BJ (cell line): ENCODE measurements around the gene TBC1D23. TPM values are rescaled to one million over a fixed set of nuclear protein-coding genes. Genes with fewer than 3 reads are reported as not detected.

Experiments used
- CTCF ChIA-PET: fragments of 350-600 bp; formaldehyde crosslinking; extraction: SDS; loops from one replicate; lab custom pipeline; 2021; ENCODE audit warnings: antibody characterized with exemption, inconsistent platforms; lab: Yijun Ruan, JAX
- POLR2A ChIA-PET: fragments of 300-600 bp; sonication (Branson Sonifier 250); formaldehyde crosslinking; extraction: SDS; loops from one replicate; lab custom pipeline; 2021; ENCODE audit warnings: antibody characterized with exemption; lab: Charles Lee
- DNase-seq: peaks from one replicate; pipeline ENCODE4 v3.0.0-alpha.2; 2011; ENCODE audit warnings: low read depth
- H3K27me3 ChIP-seq: 2 replicates; pipeline ENCODE4 v1.6.0; 2011; ENCODE audit warnings: low read length; ENCODE audit not compliant: control insufficient read depth, insufficient read depth
- H3K36me3 ChIP-seq: 2 replicates; pipeline ENCODE4 v1.5.1; 2011; ENCODE audit warnings: low read length; ENCODE audit not compliant: control insufficient read depth, insufficient read depth
- H3K4me3 ChIP-seq: 2 replicates; pipeline ENCODE4 v1.5.1; 2011; ENCODE audit warnings: low read depth, mild to moderate bottlenecking, control low read depth, low read length
- polyA minus RNA-seq: library from RNA; depleted of rRNA, polyadenylated mRNA; stranded (reverse); fragments of >200 nt; gene quantifications from 2 replicates; pipeline ENCODE4 v1.2.3, GENCODE V29; 2011; rRNA and poly(A)+ RNA removed
- polyA plus RNA-seq: library from polyadenylated mRNA; depleted of rRNA; stranded (reverse); fragments of >200 nt; gene quantifications from 2 replicates; pipeline ENCODE4 v1.2.3, GENCODE V29; 2011; rRNA removed
- TF ChIP-seq, protein P1 (sequence below): IDR thresholded peaks from 2 replicates; pipeline ENCODE4 v1.5.1; 2011; ENCODE audit warnings: low read depth, mild to moderate bottlenecking, control low read depth, inconsistent platforms, low read length, moderate library complexity; ENCODE audit not compliant: insufficient read depth

The TBC1D23 gene
- 22.5 and 46.7 TPM in 2 replicates for polyA plus RNA-seq
- polyA minus RNA-seq, result 18.3 and 28.5 TPM in 2 replicates

DNA sequence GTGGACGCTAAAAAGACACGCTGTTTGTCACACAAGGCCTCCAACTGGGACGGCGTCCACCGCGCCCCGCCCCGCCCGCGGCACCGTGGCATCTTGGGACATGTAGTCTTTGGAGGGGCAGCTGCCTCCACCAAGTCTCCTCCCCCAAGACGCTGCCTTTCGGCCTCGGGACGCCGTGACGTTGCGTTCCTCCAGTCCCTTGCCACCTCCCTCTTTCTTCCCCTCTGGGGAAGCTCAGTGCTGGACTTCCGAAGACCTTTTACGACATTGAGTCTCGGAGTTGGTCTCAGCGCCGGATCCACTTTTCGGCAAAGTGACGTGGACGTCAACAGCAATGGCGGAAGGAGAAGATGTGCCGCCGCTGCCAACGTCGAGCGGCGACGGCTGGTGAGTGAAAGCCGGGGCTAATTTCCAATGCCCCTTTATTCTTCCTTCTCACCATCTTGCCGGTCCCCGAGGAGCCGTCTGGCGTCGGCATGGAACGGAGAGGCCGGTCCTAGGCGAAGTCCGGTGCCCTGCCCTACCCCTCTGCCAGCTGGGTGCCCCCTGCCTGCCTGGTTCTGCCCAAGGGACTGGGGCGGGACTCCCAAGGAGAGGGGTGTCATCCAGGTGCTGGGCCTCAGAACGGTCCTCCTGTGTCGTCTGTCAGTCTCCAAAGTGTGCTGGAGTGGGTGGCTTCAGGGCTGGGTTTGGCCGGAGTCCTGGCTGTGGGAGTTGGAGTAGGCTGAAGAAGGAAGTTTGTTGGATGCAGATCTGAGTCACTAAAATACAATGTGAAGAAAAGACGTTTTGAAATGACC, at the start of gene TBC1D23:
Gene TBC1D23 (plus strand): TSS at position 308 of the 800 bp plus-strand sequence. CDS start 27 bp downstream, at position 335.
- CTCF ChIA-PET, result interaction anchor here (0.6 to 1.4 kb wide), 7 partner anchors 13 to 562 kb away, joined by 3 to 4 read pairs (median 3); no protein-coding TSS in a partner anchor
- H3K27me3 ChIP-seq, result no peaks in the 10 kb centered on the region
- H3K36me3 ChIP-seq, result no peaks in the 10 kb centered on the region
- POLR2A ChIA-PET, result interaction anchor here (0.5 to 1.0 kb wide), 5 partner anchors 8 to 428 kb away, joined by 3 to 13 read pairs (median 6); no protein-coding TSS in a partner anchor
- peak; percentile 99 for DNase-seq
- H3K4me3 ChIP-seq, result peak within 1 kb of the TSS; percentile 100
- TF ChIP-seq, protein P1, sequence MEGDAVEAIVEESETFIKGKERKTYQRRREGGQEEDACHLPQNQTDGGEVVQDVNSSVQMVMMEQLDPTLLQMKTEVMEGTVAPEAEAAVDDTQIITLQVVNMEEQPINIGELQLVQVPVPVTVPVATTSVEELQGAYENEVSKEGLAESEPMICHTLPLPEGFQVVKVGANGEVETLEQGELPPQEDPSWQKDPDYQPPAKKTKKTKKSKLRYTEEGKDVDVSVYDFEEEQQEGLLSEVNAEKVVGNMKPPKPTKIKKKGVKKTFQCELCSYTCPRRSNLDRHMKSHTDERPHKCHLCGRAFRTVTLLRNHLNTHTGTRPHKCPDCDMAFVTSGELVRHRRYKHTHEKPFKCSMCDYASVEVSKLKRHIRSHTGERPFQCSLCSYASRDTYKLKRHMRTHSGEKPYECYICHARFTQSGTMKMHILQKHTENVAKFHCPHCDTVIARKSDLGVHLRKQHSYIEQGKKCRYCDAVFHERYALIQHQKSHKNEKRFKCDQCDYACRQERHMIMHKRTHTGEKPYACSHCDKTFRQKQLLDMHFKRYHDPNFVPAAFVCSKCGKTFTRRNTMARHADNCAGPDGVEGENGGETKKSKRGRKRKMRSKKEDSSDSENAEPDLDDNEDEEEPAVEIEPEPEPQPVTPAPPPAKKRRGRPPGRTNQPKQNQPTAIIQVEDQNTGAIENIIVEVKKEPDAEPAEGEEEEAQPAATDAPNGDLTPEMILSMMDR, result 0 out of 2 replicates have a peak, but pooled peaks have one; percentile 20

DNA sequence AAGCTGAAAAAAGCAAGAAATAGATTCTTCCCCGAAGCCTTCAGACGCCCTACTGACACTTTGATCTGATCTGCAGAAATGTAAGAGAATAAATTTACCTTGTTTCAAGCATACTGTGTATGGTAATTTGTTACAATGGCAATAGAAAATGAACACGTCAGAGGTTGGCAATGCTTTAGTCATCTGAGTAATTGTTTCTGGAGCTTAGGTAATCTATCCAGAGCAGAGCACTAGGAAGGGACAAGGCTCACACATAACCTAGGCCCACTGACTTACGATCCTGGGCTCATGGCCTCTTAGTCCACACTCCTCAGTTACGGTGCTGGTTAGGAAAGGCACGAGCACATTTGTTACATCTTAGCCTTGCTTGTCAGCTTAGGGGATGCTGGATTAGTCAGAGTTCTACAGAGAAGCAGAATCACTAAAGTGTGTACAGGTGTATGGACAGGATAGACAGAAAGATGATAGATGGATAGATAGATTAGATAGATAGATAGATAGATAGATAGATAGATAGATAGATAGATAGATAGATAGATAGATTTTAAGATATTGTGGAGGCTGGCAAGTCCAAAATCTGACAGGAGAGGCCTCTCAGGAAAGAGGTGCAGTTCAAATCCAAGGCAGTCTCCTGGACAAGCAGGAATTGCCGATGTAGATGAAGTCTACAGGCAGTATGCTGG, 46.8 kb upstream of the TBC1D23 start:
- no peak overlapping the region for H3K4me3 ChIP-seq
- H3K27me3 ChIP-seq, result peaks cover 2% of the 10 kb centered on the region; the same call in 1 of the 2 replicates
- DNase-seq, result no peak
- POLR2A ChIA-PET, result no interaction called here
- H3K36me3 ChIP-seq, result no peaks in the 10 kb centered on the region
- CTCF ChIA-PET, result interaction anchor here (1.1 kb wide), 1 partner anchor 15 kb away, joined by 4 read pairs; no protein-coding TSS in a partner anchor
- TF ChIP-seq, protein P1, result no peak

DNA sequence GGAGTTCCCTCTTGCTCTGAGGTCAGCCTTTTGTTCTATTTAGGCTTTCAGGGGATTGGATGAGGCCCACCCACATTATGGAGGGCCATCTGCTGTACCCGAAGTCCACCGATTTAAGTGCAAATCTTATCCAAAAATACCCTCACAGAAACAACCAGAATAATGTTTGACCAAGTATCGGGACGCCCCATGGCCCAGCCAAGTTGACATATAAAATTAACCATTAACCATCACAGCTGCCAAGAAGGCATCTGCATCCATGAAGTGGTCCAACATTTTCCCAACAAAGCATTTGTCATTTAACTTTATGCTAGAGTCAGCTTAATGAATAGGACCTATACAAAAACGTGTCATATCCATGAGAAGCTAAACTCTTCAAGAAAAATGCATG, 46.2 kb upstream of the TBC1D23 start:
- TF ChIP-seq, protein P1, result no peak
- no peaks in the 10 kb centered on the region for H3K36me3 ChIP-seq
- peaks cover 2% of the 10 kb centered on the region; the same call in 1 of the 2 replicates for H3K27me3 ChIP-seq
- CTCF ChIA-PET, result interaction anchor here (0.7 to 1.1 kb wide), 2 partner anchors 15 to 1119 kb away, joined by 4 to 5 read pairs; no protein-coding TSS in a partner anchor
- no peak for DNase-seq
- no peak overlapping the region for H3K4me3 ChIP-seq
- POLR2A ChIA-PET, result no interaction called here

DNA sequence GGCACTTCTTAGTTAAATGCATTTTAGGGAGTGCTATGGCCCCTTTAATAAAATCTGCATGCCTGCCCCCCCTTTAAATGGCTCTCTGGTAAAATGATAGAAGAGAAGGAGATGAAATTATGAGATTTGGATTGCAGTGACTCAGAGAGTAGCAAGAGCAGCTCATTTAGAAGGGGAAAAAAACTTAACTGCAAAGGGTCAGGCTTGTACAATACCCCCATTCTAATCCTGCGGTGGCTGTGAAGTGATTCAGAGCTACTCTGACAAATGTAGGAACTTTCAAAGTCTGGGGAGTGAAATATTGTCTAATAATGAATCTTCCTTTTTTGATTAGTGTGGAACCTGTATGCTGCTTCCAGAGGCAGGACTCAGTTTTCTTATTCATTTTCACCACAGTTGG, 44.1 kb upstream of the TBC1D23 start:
- TF ChIP-seq, protein P1, result no peak
- Histone ChIP-seq H3K4me3 (no peak overlapping the region), H3K27me3 (peaks cover 2% of the 10 kb centered on the region; the same call in 1 of the 2 replicates), H3K36me3 (no peaks in the 10 kb centered on the region)
- POLR2A ChIA-PET, result no interaction called here
- CTCF ChIA-PET, result interaction anchor here (0.6 to 1.4 kb wide), 4 partner anchors 11 to 295 kb away, joined by 3 read pairs; no protein-coding TSS in a partner anchor
- no peak for DNase-seq
